ENCODE results near the gene ZNF785.

ZNF785 gene

DNA sequence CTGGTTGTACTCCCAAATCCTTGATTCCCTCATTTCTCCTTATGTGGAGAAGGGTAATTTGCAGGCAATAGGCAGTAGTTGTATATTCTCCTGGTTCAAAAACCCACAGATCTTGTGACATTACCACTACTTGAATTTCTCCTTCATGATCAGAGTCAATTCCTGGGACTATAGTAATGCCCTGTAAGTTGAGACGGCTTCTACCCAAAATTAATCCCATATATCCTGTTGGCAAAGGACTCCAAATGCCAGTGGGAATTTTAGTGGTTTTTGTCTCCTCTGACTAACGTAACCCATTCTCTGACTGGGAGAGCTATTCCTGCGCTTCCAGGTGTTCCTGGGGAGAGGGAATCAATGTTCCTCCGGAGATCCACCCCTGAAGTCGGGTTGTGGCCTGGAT, 36.3 kb upstream of the ZNF785 start:
- no peak overlapping the region for H3K4me3 ChIP-seq (ENCODE audit: low read depth, low read length)
- no peak for TF ChIP-seq CTCF (IDR thresholded peaks at IDR 0.05; ENCODE audit: low read depth, low read length)

GRCh38 chr16:30620169-30620568, 34.7 kb upstream of the ZNF785 start:
- TF ChIP-seq CTCF (IDR thresholded peaks at IDR 0.05; ENCODE audit: low read depth, low read length): no peak
- H3K4me3 ChIP-seq (ENCODE audit: low read depth, low read length): no peak overlapping the region

- no peak overlapping the region for H3K4me3 ChIP-seq (ENCODE audit: low read depth, low read length)
These were observed 34.1 kb upstream of the ZNF785 start for GRCh38 chr16:30619638-30620037.

GRCh38 chr16:30619202-30619601, 33.7 kb upstream of the ZNF785 start:
- no peak overlapping the region for H3K4me3 ChIP-seq (ENCODE audit: low read depth, low read length)
- no peak for TF ChIP-seq CTCF (IDR thresholded peaks at IDR 0.05; ENCODE audit: low read depth, low read length)

More at GRCh38 chr16:30619638-30620037, 34.1 kb upstream of the ZNF785 start:
- TF ChIP-seq CTCF (IDR thresholded peaks at IDR 0.05; ENCODE audit: low read depth, low read length): no peak

DNA sequence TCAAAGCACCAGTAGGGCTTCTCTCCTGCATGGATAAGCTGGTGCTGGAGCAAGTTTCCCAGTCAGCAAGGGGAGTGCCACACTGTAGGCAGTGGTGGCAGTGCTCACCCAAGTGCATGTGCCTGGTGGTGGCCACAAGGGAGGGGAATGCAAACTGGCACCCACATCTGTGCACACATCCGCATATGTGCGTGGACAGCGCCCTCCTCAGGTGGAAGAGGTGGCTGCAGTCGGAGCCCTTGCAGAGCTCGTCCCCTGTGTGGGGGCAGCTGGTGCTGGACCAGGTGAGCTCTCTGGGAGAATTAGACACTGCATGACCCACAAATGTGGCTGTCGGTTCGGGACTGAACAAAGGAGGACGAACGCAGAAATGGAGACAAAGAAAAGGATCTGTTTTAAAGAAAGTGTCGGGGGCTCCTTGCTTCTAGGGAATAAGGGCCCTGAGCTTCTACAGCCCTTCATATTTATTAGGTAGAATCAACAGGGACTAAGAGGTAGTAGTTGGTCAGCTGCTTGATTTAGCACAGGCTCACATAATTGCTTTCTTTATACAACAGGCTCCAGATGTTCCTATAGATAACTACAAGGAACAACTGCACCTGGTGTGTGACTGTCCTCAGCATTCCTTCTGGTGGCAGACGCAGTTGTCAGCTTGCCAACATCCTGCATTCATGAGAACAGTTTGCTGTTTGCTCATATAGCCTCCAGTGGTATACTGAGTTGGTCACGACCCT, 30.0 kb upstream of the ZNF785 start:
- no peak overlapping the region for H3K4me3 ChIP-seq (ENCODE audit: low read depth, low read length)
- peak; percentile 45 for TF ChIP-seq CTCF (IDR thresholded peaks at IDR 0.05; ENCODE audit: low read depth, low read length)

- peak within 1 kb of the TSS; percentile 78 for H3K4me3 ChIP-seq (ENCODE audit: low read depth, low read length)
- TF ChIP-seq CTCF (IDR thresholded peaks at IDR 0.05; ENCODE audit: low read depth, low read length): no peak
These were observed 24.7 kb upstream of the ZNF785 start, which contains the start of gene ZNF689 for GRCh38 chr16:30609926-30610839. Gene ZNF689, minus strand, starts transcription at chr16:30610389. Its CDS starts 348 bp downstream, at chr16:30610041.

Data from WI38 (cell line).